ENCODE data around the gene MTCL3.

MTCL3 gene

DNA sequence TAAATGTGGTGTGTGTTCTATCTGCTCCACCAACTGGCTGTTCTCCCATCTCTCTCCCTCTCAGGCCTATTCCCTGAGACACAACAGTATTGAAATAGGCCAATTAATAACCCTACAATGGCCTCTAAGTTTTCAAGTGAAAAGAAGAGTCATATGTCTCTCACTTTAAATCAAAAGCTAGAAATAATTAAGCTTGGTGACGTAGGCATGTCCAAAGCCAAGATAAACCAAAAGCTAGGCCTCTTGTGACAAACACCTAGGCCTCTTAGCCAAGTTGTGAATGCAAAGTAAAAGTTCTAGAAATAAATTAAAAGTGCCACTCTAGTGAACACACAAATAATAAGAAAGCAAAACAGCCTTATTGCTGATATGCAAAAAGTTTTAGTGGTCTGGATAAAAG, 29.9 kb downstream of the MTCL3 start:
- no peaks in the 10 kb centered on the region for H3K27me3 ChIP-seq (ENCODE audit: control insufficient read depth, insufficient read depth, low read length)
- H3K9me3 Mint-ChIP-seq = peaks cover 0 to 4% (median 0%) of the 10 kb centered on the region in 7 donors
- H3K4me3 Mint-ChIP-seq = no peak overlapping the region
- H3K4me1 Mint-ChIP-seq = peaks cover 21 to 49% (median 28%) of the 10 kb centered on the region in 4 donors
- H3K36me3 ChIP-seq (ENCODE audit: control insufficient read depth, insufficient read depth, low read length) = no peaks in the 10 kb centered on the region
- no peaks in the 10 kb centered on the region for H3K9me3 ChIP-seq (ENCODE audit: control insufficient read depth in 2 of 2, low read length in 2 of 2)
- no peaks in the 10 kb centered on the region for H3K27me3 Mint-ChIP-seq
- H3K27ac Mint-ChIP-seq = no peak overlapping the region
- H3K4me3 ChIP-seq (ENCODE audit: low read depth, low read length) = no peak overlapping the region
- H3K4me1 ChIP-seq (ENCODE audit: control insufficient read depth, insufficient read depth, low read length, poor library complexity, severe bottlenecking) = peaks cover 8% of the 10 kb centered on the region
- peaks cover 10% of the 10 kb centered on the region for H3K36me3 Mint-ChIP-seq
- DNase-seq (no peak), ATAC-seq (ENCODE audit: low read depth in 2 of 2) (no peak)
- no peak overlapping the region for H3K27ac ChIP-seq (ENCODE audit: insufficient read depth, low read length, poor library complexity, severe bottlenecking)

DNA sequence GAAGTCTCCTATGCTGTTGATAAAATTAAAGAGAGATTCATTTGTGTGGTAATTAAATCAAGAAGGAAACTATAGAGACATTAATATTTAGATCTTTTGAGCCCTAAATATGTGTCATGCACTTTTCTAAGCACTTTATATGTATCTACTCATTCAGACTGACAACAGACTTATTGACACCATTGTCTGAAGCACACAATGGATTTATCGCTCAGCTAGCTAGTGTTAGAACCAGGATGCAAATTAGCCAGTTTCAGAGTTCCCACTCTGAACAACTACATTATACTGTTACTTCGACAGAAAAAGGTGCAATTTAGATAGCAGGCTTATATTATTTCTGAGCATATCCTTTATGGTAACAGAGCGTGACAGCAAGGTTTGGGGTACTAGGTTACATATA, 32.2 kb downstream of the MTCL3 start:
- peaks cover 28 to 54% (median 36%) of the 10 kb centered on the region in 4 donors for H3K4me1 Mint-ChIP-seq
- Histone ChIP-seq H3K36me3 (ENCODE audit: control insufficient read depth, insufficient read depth, low read length) (no peaks in the 10 kb centered on the region), H3K9me3 (ENCODE audit: control insufficient read depth in 2 of 2, low read length in 2 of 2) (no peaks in the 10 kb centered on the region), H3K4me3 (ENCODE audit: low read depth, low read length) (no peak overlapping the region), H3K4me1 (ENCODE audit: control insufficient read depth, insufficient read depth, low read length, poor library complexity, severe bottlenecking) (peaks cover 17% of the 10 kb centered on the region), H3K27ac (ENCODE audit: insufficient read depth, low read length, poor library complexity, severe bottlenecking) (no peak overlapping the region), H3K27me3 (ENCODE audit: control insufficient read depth, insufficient read depth, low read length) (no peaks in the 10 kb centered on the region)
- peaks cover 0 to 4% (median 0%) of the 10 kb centered on the region in 7 donors for H3K9me3 Mint-ChIP-seq
- H3K4me3 Mint-ChIP-seq = no peak overlapping the region
- no peak overlapping the region for H3K27ac Mint-ChIP-seq
- DNase-seq (no peak), ATAC-seq (ENCODE audit: low read depth in 2 of 2) (no peak)
- H3K36me3 Mint-ChIP-seq = peaks cover 9% of the 10 kb centered on the region
- H3K27me3 Mint-ChIP-seq = no peaks in the 10 kb centered on the region

DNA sequence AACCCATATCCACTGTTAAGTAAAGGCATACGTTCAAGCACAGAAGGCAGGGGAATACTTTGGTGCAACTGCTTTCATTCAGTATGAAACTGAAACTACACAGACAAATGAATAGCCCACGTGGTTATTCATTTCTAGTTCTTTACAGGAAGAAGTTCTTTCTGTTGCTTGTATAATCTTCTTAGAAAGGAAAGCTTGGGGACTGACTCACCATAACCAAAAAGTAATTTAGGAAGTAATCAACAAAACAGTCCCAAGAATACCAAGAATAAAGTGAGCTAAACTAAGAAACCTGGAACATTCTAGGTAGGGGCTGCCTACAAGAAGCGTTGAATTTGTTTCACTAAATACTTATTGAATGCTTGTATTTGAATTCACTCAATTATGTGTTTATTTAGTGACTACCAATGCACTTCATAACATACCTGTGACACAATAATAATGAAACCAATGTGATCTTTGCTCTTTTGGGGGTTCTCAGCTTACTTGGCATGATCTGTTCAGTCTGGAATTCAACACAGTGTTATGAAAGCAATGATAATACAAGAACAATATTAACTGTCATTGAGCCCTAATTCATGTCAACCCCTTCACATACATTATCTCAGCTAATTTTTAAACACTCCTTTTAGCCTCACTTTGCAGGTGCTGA, 34.8 kb downstream of the MTCL3 start:
- H3K27me3 ChIP-seq (ENCODE audit: control insufficient read depth, insufficient read depth, low read length) = no peaks in the 10 kb centered on the region
- Mint-ChIP-seq H3K9me3 (no peaks in the 10 kb centered on the region), H3K27me3 (no peaks in the 10 kb centered on the region), H3K4me1 (peaks cover 25 to 42% (median 28%) of the 10 kb centered on the region in 4 donors), H3K36me3 (peaks cover 3% of the 10 kb centered on the region), H3K4me3 (peak overlapping the region; percentile 58 to 93 (median 78)), H3K27ac (peak overlapping the region; percentile 76 to 87 (median 77))
- H3K27ac ChIP-seq (ENCODE audit: insufficient read depth, low read length, poor library complexity, severe bottlenecking) = peak overlapping the region; percentile 75
- peak overlapping the region; percentile 83 for H3K4me3 ChIP-seq (ENCODE audit: low read depth, low read length)
- H3K9me3 ChIP-seq (ENCODE audit: control insufficient read depth in 2 of 2, low read length in 2 of 2) = no peaks in the 10 kb centered on the region
- peaks cover 17% of the 10 kb centered on the region for H3K4me1 ChIP-seq (ENCODE audit: control insufficient read depth, insufficient read depth, low read length, poor library complexity, severe bottlenecking)
- ATAC-seq (ENCODE audit: low read depth in 2 of 2) (peak; percentile 89 to 92), DNase-seq (peak in 2 of 3 donors; percentile 36 to 78)
- H3K36me3 ChIP-seq (ENCODE audit: control insufficient read depth, insufficient read depth, low read length) = no peaks in the 10 kb centered on the region

DNA sequence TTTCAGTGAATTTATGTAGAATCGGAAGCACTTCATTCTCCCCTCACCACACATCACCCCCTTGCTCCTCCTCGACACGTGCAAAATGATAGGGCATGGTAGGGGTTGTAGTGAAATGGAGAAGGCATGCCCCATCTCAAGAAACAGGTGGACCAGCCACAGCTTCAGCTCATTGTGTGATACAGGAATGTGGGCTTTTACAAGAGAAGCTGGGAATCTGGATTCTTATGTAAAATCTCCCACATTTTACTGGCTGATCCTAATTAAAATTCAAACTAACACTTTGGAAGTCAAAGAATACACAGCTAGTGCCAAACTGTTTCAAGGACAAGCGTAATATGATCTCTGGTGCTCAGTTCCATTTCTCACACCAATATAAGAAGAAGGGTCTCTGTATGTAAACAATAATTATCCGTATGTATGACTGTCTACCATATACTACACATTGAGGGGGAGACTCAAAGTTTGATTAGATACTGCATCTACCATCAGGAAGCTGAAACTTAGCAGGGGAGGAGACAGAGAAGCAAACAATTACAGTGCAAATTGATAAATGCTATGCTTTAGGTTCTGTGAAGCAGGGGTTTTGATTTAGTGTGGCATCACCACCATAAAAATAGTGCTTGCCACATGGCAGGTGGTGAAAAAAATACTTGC, 35.6 kb downstream of the MTCL3 start:
- peak in 1 of 2 donors; percentile 4 for ATAC-seq (ENCODE audit: low read depth in 2 of 2)
- H3K27ac Mint-ChIP-seq = peak overlapping the region; percentile 76 to 87 (median 77)
- H3K4me3 Mint-ChIP-seq = peak overlapping the region; percentile 58 to 93 (median 78)
- DNase-seq = no peak
- peaks cover 25 to 38% (median 27%) of the 10 kb centered on the region in 4 donors for H3K4me1 Mint-ChIP-seq
- Histone ChIP-seq H3K4me1 (ENCODE audit: control insufficient read depth, insufficient read depth, low read length, poor library complexity, severe bottlenecking) (peaks cover 17% of the 10 kb centered on the region), H3K36me3 (ENCODE audit: control insufficient read depth, insufficient read depth, low read length) (no peaks in the 10 kb centered on the region), H3K4me3 (ENCODE audit: low read depth, low read length) (peak overlapping the region; percentile 83), H3K9me3 (ENCODE audit: control insufficient read depth in 2 of 2, low read length in 2 of 2) (no peaks in the 10 kb centered on the region), H3K27ac (ENCODE audit: insufficient read depth, low read length, poor library complexity, severe bottlenecking) (peak overlapping the region; percentile 75), H3K27me3 (ENCODE audit: control insufficient read depth, insufficient read depth, low read length) (no peaks in the 10 kb centered on the region)
- no peaks in the 10 kb centered on the region for H3K27me3 Mint-ChIP-seq
- H3K9me3 Mint-ChIP-seq = no peaks in the 10 kb centered on the region
- H3K36me3 Mint-ChIP-seq = peaks cover 4% of the 10 kb centered on the region

DNA sequence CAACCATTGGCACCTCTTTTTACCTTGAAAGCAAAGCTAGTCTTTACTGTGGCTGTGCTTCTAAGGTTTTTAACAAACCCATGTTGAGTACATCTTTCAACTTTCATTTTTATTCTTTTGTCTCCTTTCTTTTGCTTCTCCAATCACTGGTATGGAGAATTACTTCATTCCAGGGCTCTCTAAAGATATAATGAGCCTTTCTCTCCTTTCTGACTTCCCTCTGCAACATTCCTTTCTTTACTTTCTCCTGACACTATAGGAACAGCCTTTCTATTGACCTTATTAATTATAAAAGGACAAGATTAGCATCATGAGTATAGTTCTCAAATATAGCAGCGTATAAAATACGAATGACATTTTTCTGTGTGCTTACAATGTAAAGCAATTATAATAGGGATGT, 36.8 kb downstream of the MTCL3 start:
- H3K4me3 ChIP-seq (ENCODE audit: low read depth, low read length) = no peak overlapping the region
- Mint-ChIP-seq H3K27me3 (no peaks in the 10 kb centered on the region), H3K4me3 (no peak overlapping the region)

DNA sequence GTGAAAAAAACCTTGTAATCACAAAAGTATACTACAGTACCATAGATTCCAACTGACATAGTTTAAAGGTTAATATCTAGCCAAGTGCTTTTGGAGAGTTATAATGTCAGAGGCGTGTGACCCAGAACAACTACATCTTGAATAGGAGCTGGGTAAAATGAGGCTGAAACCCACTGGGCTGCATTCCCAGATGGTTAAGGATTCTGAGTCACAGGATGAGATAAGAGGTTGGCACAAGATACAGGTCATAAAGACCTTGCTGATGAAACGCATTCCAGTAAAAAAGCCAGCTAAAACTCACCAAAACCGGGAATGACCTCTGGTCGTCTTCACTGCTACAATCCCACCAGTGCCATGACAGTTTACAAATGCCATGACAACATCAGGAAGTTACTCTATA, 37.5 kb downstream of the MTCL3 start:
- Histone ChIP-seq H3K36me3 (ENCODE audit: control insufficient read depth, insufficient read depth, low read length) (no peaks in the 10 kb centered on the region), H3K27me3 (ENCODE audit: control insufficient read depth, insufficient read depth, low read length) (no peaks in the 10 kb centered on the region), H3K9me3 (ENCODE audit: control insufficient read depth in 2 of 2, low read length in 2 of 2) (no peaks in the 10 kb centered on the region), H3K27ac (ENCODE audit: insufficient read depth, low read length, poor library complexity, severe bottlenecking) (no peak overlapping the region), H3K4me1 (ENCODE audit: control insufficient read depth, insufficient read depth, low read length, poor library complexity, severe bottlenecking) (peaks cover 17% of the 10 kb centered on the region), H3K4me3 (ENCODE audit: low read depth, low read length) (no peak overlapping the region)
- no peaks in the 10 kb centered on the region for H3K9me3 Mint-ChIP-seq
- H3K4me1 Mint-ChIP-seq = peaks cover 25 to 28% (median 28%) of the 10 kb centered on the region in 4 donors
- peaks cover 12% of the 10 kb centered on the region for H3K36me3 Mint-ChIP-seq
- H3K27me3 Mint-ChIP-seq = no peaks in the 10 kb centered on the region
- DNase-seq = no peak
- no peak for ATAC-seq (ENCODE audit: low read depth in 2 of 2)
- no peak overlapping the region for H3K27ac Mint-ChIP-seq
- H3K4me3 Mint-ChIP-seq = no peak overlapping the region

More for the DNA sequence above, 36.8 kb downstream of the MTCL3 start:
- H3K4me1 ChIP-seq (ENCODE audit: control insufficient read depth, insufficient read depth, low read length, poor library complexity, severe bottlenecking) = peaks cover 17% of the 10 kb centered on the region
- Mint-ChIP-seq H3K9me3 (no peaks in the 10 kb centered on the region), H3K27ac (peak overlapping the region in 1 of 3 donors; percentile 27), H3K4me1 (peaks cover 25 to 32% (median 28%) of the 10 kb centered on the region in 4 donors), H3K36me3 (peaks cover 12% of the 10 kb centered on the region)
- ATAC-seq (ENCODE audit: low read depth in 2 of 2) = no peak
- no peaks in the 10 kb centered on the region for H3K27me3 ChIP-seq (ENCODE audit: control insufficient read depth, insufficient read depth, low read length)
- H3K27ac ChIP-seq (ENCODE audit: insufficient read depth, low read length, poor library complexity, severe bottlenecking) = no peak overlapping the region
- no peaks in the 10 kb centered on the region for H3K9me3 ChIP-seq (ENCODE audit: control insufficient read depth in 2 of 2, low read length in 2 of 2)
- no peaks in the 10 kb centered on the region for H3K36me3 ChIP-seq (ENCODE audit: control insufficient read depth, insufficient read depth, low read length)
- DNase-seq = no peak

DNA sequence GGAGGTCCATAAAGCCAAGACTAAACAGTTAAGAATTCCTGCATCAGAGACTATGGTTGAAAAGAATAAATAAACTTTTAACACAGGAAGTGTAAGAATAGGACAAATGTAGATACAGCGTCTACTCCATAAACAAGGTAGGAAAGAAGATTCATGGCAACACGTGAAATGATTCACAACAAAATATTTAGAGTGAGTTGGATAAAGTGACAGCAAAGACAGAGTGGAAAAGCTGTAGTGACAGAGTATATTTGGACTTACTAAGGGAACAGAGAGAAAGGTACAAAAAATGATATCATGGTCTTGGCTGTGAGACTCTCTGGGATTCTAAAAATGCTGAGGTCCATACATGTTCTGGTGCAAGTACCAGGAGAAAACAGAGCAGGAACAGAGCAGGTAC, 38.0 kb downstream of the MTCL3 start:
- Histone ChIP-seq H3K36me3 (ENCODE audit: control insufficient read depth, insufficient read depth, low read length) (no peaks in the 10 kb centered on the region), H3K27ac (ENCODE audit: insufficient read depth, low read length, poor library complexity, severe bottlenecking) (no peak overlapping the region), H3K27me3 (ENCODE audit: control insufficient read depth, insufficient read depth, low read length) (no peaks in the 10 kb centered on the region), H3K4me1 (ENCODE audit: control insufficient read depth, insufficient read depth, low read length, poor library complexity, severe bottlenecking) (peaks cover 17% of the 10 kb centered on the region), H3K4me3 (ENCODE audit: low read depth, low read length) (no peak overlapping the region), H3K9me3 (ENCODE audit: control insufficient read depth in 2 of 2, low read length in 2 of 2) (no peaks in the 10 kb centered on the region)
- DNase-seq = no peak
- peaks cover 25 to 28% (median 28%) of the 10 kb centered on the region in 4 donors for H3K4me1 Mint-ChIP-seq
- no peak overlapping the region for H3K4me3 Mint-ChIP-seq
- H3K27ac Mint-ChIP-seq = no peak overlapping the region
- ATAC-seq (ENCODE audit: low read depth in 2 of 2) = no peak
- no peaks in the 10 kb centered on the region for H3K9me3 Mint-ChIP-seq
- no peaks in the 10 kb centered on the region for H3K27me3 Mint-ChIP-seq
- H3K36me3 Mint-ChIP-seq = peaks cover 15% of the 10 kb centered on the region
